GM19452 (cell line): ENCODE results near the gene SYMPK.
"Not testable (repeated sequence)": the region's sequence is repeated elsewhere in the genome, so short reads cannot be mapped to it uniquely, and the experiment has no call there.

ENCODE experiments used
- ATAC-seq: cut with Tn5 transposase; IDR thresholded peaks from one replicate; pipeline ENCODE4 v1.9.1; 2021; ENCODE audit not compliant: unreplicated experiment

SYMPK gene

DNA sequence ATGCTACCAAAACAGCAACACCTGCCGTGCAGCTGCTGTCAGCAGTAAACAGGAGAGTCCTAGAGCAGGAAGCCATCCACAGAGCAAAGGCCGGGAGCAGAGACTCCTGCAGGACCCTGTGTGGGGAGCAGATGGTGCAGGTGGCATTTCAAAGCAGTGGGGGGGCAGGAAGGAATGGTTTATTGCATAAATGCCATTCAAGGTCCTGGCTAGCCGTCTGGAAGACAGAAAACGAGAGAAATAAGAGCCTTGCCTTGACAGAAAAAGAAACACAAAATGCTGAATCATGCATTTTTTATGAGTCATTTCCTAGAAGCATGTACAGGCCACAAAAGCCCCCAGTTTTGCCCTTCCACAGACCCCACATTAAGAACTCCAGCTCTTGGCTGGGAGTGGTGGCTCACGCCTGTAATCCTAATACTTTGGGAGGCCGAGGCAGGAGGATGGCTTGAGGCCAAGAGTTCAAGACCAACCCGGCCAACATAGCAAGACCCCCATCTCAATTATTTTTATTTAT is 53.2 kb downstream of the SYMPK start:
- no peak for ATAC-seq

DNA sequence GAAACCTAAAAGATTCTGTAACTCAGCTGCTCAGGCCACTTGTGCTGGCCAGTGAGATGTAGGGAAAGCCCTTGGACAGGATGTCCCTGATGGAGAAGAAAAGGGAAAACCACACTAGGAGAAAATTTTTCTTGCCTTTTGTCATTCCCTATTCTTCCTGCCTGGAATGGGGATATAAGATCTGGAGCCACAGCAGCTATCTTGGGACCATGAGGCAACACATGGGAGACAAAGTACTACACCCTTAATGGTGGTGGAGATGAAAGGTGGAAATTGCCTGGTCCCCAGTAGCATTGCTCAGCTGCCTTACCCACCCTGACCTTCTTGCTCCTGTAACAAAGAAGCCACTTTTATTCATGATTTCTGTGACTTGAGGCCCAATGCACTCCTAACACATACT is 57.2 kb downstream of the SYMPK start:
- ATAC-seq, result no peak

DNA sequence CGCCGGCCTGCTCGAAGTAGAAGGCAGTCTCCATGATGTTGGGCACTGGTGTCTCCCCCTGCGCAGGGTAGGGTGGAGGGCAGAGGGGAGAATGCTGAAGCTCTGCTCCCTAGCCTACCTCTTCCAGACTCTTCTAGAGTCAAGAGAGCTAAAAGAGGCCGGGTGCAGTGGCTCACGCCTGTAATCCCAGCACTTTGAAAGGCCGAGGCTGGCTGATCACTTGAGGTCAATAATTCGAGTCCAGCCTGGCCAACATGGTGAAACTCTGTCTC is 58.1 kb downstream of the SYMPK start:
- ATAC-seq, result no peak

DNA sequence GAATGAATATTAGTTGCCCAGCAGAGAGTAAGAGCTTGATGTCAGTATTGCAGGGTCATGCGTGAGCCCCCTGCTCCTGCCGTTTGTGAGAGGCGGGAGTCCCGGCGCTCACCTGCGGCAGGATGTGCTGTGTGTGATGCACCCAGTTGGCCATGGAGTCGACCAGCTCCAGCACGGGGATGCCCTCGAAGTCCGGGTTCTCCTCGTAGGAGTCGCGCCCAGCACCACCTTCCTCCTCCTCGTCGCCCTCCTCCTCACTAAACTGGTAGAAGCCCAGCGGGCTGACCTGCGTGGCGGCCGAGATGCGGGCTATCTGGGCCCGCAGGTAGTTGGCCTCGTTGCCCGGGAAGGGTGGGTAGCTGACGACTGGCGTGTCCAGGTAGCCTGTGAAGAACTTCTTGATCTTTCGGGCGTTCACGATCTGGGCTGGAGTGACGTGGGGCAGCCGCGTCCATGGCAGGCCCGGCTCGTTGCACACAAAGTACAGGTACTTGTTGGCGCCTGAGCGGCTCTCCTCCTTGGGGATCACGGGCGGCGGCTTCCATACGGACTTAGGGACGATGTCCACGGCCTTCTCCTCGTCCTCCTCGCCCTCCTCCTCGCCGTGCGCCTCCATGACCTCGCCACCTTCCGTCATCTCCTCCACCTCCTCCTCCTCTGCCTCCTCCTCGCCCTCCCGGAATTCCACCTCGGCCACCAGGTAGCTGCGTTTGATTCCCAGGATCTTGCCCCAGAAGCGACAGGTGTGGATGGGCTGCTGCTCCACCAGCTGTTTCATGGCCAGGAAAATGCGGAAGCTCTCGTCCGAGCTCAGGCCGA is 58.6 kb downstream of the SYMPK start:
- ATAC-seq, result no peak

DNA sequence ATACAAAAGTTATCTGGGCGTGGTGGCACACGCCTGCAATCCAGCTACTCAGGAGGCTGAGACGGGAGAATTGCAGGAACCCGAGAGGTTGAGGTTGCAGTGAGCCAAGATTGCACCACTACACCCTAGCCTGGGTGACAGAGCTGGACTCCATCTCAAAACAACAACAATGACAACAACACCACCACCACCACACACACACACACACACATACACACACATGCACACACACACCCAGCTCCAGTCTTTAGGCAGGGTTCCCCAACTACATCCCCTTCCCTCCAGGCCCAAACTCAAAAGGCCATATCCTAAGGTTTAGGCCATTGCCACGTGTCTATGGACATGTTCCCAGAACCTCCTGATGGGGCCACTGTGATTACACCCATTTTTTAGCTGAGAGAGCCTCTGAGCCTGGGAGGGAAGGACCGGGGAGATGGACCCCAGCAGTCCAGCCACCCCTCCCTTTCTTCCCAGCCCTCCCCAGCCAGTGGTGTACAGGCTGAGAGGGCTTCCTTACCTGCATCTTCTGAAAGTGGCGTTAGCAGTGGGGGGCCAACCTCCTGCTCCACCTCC is 61.3 kb downstream of the SYMPK start:
- no peak for ATAC-seq

DNA sequence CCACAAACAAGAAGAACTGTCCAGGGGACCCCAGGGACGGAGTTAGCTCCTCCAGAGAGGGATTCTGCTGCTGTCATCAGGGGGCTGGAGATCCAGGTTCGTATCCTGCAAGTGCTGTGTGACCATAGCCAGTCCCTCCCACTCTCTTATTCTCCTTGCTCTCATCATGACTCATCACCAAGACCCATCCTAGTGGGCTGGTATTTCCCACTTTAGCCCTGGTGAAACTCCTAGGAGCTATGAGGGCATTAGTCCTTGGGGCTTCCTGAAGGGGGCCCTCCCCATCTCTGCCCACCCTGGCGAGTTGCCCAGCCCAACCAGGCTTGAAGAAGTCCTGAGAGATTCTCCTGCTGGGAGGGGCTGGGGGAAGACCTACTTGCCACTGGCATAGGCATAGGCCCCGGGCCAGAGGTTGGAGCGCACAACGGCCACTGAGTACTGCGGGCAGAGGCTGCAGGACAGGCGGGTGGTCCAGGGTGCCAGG is 62.8 kb downstream of the SYMPK start:
- no peak for ATAC-seq

DNA sequence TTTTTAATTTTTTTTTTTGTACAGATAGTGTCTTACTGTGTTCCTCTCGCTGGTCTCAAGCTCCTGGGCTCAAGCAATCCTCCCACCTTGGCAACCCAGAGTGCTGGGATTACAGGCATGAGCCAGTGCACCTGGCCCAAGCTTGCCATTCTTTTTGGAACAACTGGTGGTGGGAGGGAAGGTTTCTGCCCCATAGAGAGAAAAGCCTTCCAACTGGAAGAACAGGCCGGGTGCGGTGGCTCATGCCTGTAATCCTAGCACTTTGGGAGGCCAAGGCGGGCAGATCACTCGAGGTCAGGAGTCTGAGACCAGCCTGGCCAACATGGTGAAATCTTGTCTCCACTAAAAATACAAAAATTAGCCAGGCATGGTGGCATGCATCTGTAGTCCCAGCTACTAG is 63.4 kb downstream of the SYMPK start:
- not testable (repeated sequence) for ATAC-seq

DNA sequence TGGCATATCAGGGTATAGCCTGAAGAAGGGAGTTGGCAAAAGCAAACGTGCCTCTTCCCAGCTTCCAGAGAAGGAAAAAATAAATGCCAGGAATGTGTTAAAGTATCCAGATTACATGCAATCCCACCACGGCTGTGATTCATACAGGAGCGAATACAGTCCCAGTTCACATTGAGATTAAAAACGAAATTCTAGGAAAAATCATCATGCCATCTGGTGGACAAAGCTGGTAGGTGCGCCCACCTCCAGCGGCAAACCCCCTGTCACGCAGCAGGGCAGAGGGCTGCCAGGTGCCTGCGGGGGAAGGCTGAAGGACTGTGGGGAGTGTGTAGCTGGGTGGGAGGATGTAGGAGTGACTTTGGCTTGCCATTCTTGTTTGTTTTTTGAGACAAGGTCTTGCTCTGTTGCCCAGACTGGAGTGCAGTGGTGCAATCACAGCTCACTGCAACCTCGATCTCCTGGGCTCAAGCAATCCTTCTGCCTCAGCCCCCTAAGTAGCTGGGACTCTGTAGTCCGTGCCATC is 63.9 kb downstream of the SYMPK start:
- no peak for ATAC-seq

DNA sequence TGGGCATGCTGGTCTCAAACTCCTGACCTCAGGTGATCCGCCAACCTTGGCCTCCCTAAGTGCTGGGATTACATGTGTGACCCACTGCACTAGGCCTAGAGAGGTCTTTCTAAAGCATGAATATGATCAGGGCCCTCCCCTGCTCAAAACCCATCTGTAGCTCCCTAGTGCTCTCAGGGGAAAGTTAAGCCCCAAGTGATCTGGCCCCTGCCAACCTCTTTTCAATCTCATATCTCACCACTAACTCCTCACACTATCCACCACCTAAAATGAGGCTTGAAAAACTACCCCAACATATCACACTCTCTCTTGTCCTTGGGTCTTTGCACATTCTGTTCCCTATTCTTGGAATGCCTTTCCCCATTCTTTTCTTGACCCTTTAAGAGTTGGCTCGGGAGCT is 68.3 kb downstream of the SYMPK start:
- no peak for ATAC-seq

DNA sequence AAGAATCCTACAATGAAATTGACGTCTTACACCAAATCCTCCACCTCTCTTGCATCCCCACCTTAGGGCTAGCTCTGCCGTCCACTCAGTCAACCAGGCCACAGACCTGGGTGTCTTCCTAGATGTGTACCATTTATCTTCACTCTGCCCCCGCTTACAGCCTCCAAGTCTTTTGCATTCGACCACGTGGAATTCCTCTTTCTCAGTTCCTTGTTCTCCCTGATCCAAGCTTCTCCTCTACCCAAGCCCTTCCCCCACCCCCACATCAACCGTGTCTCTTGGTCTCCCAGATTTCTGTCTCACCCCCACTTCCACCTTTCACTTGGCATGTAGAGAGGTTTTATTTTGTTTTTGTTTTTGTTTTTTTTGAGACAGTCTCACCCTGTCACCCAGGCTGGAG is 69.1 kb downstream of the SYMPK start:
- ATAC-seq, result no peak

DNA sequence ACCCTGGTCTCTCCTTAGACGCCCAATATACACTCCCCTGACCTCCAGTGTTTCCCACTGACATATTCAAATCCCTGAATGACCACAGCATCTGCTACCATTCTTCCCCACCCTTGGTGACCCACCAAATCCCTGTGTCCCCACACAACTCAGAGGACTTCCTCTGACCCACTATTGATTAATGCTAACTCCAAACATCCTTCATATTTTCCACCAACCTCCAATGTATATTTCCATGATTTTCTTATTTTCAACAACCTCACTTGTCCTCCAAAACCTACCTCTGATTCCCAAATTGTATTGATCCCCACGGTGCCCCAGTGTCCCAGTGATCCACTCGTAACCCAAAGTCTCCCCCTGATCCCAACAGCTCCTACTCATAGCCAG is 69.8 kb downstream of the SYMPK start:
- no peak for ATAC-seq

DNA sequence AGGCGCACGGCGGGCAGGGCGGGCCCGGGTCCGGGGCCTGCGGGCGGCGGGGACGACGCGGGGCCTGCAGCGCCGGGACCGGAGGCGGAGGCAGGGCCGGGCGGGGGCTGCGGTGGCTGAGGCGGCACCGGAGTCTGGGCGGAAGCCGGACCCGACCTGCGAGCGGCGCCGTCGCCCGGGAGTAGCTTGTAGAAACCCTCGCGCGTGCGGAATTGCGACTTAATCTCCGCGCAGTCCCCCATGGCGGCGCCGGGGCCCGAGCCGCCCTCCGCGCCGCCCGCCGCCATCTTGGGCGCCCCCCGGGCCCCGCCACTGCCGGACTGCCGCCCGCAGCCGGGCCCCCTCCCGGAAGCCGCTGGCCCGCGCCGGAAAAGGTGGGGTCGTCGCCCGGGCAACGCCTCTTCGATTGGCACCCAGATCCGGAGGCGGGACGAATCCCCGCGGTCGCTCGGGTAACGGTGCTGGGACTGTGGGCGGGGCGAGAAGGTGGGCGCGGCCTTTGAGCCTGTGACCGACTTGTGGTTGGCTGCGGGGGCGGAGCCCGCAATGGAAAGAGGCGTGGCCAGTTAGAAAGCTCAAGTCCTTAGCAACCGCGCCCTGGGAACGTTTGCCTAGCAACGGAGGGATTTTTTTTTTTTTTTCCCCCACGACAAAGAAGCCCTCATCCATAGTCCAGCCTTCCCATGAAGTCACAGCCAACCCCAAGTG is 70.3 kb downstream of the SYMPK start, which contains the start of gene DMWD:
Gene DMWD, minus strand, starts transcription at position 376 of the 708 bp plus-strand sequence. Its CDS starts 89 bp downstream, at position 287.
- ATAC-seq, result peak; percentile 92

DNA sequence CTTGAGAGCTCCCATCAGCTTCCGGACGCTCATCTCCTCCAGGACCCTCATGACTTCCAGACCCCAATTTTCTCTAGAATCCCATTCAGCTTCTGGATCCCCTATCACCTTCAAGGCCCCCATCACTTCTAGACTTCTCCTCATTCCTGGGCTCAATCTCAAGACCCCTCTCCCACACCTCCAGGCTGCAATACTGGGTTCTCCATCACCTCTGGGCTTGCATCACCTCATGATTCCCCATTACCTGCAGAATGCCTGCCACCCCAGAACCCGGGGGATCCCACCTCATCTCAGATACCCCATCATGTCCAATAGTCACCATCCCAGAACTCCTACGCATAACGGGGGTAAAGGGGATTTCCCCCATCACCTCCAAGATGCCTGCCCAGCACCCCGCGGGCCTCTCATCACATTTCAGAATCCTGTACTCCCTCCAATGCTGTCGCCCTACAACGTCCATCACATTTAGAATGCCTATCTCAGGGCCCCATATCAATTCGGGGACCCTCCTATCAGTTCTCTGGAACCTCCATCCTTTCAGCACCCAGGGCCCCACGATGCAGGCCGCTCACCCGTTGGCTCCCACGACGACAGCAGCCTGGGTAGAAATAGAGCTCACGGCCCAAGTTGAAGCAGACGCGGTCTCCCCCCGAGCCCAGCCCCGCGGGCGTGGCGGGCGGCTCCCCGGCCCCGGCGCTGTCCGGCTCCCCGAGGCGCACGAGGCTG is 71.0 kb downstream of the SYMPK start:
- no peak for ATAC-seq

DNA sequence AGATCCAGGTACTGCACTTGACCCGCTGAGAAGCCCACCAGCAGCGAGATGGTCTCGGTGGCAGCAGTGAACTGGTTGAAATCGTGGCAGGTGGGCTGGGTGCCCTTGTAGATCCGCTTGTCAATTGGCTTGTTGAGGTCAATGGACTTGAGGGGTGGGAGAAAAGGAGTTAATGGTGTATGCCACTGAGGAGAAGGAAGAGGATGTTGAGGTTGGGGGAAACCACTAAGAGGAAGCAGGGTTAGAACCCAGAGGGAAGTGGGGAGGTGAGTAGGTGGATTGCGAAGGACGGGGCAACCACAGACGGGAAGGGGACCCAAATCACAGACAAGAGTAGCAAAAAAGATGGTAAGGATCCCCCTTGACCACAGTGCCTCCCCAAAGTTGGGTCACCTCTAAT is 72.0 kb downstream of the SYMPK start:
- no peak for ATAC-seq

DNA sequence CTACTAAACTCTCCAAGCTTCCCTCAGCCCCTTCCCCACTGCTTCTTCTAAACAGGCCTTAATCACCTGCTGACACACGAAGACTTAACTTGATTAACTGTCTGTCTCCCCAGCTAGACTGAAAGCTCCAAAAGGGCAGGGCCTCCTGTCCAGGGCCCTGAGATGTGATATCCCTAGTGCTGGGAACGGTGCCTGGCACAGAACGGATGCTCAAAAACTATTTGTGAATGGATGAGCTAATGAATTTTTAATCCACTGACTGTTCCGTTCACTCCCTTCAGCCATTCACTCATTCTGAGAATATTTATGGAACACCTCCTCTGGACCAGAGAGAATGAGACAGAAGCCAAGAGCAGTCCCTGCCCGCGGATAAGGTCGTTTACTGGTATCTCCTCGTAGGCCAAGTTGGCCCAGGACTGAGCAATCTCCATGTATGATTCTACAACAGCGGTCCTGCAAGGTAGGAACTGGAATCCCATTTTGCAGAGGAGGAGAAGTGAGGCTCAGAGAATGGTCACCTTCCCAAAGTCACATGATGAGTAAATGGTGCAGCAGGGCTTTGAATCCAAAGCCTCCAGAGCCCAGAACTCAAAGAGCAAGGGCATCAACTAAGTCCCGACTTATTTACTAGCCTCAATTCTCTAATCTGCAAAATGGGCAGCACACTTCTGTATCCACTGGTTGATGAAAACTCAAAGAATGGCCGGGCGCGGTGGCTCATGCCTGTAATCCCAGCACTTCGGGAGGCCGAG is 73.7 kb downstream of the SYMPK start:
- no peak for ATAC-seq

DNA sequence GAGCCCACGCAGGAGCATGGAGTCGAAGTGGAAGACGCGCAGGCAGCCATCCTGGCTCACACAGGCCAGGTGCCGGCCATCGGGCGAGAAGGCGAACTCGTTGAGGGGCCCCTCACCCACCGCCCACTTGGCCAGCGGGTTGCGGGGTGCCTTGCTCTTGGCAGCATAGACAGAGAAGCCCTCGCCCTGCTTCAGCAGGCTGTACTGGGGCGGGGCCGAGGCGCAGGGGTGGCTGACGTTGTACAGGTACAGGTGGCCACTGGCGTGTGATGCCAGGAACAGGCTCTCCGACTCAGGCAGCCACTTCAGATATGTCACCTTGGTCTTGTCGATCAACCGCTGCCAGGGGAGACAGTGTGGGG is 76.4 kb downstream of the SYMPK start:
- no peak for ATAC-seq

DNA sequence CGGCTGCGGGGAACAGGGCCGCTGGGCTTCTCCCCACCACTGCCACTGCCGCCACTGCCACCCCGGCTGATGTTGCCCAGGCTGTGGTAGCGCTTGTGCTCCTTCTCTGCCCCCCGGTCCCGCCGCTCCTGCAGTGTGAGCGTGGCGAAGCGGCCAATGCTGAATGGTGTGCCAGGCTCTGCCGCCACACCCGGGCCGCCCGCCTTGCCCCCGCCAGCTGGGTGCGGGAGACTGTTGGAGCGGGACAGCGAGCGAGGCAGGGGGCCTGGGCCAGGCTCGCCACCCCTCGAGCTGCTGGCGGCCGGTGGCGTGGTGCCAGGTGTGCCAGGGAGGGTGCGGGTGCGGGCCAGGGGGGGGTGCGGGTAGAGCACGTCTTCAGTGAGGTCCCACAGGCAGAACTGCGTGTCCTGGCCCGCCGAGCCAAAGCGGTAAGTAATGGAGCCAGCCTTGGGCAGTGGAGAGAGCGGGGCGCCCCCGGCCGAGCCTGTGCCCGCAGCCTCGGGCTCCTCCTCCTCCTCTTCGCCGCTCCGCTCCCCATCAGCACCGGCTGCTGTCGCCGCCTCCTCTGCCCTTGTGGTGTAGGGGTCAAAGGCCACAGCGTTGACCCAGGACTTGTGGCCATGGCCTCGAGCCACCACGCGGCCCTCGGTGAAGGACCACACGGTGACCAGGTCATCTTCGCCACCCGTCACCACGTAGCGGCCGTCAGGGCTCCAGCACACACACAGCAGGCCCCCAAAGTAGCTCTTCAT is 77.0 kb downstream of the SYMPK start:
- ATAC-seq, result no peak

DNA sequence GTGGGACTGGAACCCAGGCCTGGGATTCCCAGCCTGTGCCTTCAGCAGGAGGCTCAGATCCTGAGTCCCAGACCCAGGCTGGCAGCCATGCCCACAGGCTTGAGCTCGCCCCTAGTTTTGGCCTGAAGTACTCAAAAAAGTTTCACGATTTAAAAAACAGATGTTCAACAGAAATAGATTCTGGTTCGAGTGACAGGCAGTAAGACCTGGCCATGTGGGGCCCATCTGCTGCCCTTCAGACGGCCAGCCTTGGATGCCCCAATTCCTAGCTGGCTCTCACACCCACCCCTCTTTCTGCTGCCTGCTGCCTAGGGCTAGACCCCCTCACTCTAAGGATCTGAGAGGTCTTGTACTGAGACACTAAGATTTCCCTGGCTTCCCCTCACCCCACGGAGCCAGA is 77.8 kb downstream of the SYMPK start:
- ATAC-seq, result no peak

DNA sequence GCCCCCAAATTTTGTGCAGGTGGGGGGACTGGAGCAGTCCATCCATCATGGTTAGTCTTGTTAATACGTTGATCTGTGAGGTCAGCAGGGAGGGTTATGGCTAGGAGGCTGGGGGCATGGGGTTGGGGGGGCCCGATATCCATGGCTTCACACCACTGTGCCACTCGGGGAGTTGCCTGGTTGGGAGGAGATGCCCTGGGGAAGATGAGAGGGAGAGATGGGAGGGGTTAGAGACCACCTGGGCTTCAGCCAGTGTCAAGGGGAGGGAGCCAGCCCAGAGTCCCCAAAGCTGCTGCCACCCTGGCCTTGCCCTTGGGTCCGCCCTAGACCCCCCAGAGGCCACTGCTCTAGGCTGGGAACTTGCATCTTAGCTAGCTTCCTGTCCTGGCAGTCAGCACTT is 78.9 kb downstream of the SYMPK start:
- ATAC-seq, result no peak
